IPS-NIHi7 (cell line): ENCODE data around the gene RRP9.
"Not testable (repeated sequence)": the region's sequence is repeated elsewhere in the genome, so short reads cannot be mapped to it uniquely, and the experiment has no call there.

Experiments
- DNase-seq: peaks from one replicate; pipeline ENCODE4 v3.0.0; 2012; ENCODE audit warnings: mixed read lengths; ENCODE audit errors: extremely low spot score

The RRP9 gene

DNA sequence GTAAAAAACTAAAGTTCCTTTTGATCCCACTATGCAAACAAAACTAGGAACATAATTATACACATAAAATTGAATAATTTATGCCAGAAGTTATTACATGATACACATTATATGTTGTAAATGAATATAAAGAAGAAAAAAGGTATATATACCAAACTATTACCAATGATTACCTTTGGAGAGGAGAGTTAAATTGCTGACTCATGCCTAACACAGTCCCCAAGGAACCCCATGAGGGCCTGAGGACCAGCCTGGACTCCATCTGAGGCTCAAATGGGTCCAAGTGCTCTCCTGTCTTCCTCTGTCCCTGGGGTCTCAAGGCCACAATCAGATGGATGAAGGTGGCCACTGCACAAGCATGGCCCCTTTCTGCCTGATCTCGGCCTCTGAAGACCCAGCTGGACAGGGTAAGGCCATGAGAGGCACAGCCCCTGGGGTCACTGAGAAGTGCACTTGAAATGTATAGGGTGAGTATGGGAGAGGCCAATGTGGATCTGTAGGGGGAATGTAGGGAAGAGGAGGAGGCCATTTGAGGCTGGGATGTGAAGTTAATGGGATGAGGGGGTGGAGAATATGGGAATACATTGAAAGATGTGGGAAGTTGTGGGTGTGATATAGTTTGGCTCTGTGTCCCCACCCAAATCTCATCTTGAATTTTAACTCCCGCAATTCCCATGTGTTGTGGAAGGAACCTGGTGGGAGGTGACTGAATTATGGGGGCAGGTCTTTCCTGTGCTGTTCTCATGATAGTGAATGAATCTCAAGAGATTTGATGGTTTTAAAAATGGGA is 37.5 kb downstream of the RRP9 start:
- no peak for DNase-seq

DNA sequence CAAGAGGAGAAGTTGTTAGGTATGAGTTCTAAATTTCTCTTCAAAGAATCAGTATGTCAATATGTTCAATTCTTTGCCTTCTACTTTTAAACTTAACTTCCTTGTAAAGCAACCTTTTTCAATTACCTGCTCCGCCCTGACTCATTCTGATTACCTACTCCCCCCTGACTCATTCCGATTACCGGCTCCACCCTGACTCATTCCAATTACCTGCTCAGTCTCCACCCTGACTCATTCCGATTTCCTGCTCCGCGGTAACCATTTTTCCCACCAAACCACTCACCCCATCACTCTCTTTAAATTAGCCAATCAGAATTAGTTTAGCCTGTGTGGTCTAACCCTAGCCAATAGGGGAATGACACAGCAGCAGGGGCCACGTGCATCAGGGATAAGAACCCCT is 39.3 kb downstream of the RRP9 start:
- DNase-seq: not testable (repeated sequence)

DNA sequence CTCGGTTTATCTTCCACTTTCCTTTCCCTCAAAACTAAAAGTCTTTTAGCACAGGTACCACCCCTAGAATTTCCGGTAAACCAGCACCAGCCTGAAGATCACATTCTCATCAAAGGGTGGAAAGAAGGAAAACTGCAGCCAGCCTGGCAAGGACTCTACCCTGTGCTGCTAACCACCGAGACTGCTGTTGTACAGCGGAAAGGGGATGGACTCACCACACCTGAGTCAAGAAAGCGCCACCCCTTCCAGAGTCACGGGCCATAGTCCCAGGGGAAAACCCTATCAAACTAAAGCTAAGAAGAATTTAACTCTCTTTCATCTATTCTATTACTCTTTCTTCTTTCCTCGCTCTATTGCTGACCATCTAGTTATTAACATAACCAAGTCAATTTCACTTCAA is 41.7 kb downstream of the RRP9 start:
- not testable (repeated sequence) for DNase-seq

DNA sequence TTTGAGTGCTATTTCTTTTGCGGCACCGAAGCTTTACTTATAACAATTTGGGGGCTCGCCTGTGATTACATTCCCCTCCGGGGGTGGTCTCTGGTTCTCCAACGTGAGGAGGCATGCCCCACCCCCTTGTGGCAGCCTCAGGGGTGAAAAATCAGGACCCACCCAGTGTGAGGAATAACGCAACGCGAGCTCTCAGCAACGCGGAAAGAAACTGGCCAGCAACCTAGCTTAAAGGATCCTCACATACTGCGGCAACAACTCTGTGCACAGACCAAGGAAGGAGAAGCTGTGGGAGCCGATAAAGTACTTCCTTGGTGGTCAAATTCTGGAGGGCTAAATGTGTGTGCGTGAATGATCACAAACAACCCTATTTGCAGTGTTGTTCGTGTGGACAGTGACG is 44.3 kb downstream of the RRP9 start:
- DNase-seq: no peak

DNA sequence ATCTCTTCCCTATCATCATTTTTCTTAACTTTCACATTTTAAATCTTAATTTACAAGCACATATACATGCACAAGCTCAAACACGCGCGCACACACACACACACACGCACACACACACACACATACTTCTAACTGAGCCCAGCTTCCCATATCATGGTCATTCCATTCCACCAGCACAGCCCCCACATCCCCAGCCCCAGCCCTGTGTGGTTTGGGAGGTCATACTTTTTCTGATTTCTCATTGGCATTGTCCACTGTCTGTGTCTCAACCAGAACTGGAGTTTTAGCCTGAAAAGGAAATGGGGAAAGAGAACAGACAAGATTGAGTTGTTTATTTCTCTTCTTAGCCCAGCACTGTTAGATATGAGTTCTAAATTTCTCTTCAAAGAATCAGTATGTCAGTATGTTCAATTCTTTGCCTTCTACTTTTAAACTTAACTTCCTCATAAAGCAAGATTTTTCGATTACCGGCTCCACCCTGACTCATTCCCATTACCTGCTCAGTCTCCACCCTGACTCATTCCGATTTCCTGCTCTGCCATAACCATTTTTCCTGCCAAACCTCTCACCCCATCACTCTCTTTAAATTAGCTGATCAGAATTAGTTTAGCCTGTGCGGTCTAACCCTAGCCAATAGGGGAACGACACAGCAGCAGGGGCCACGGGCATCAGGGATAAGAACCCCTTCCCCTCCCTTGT is 44.9 kb downstream of the RRP9 start:
- no peak for DNase-seq

DNA sequence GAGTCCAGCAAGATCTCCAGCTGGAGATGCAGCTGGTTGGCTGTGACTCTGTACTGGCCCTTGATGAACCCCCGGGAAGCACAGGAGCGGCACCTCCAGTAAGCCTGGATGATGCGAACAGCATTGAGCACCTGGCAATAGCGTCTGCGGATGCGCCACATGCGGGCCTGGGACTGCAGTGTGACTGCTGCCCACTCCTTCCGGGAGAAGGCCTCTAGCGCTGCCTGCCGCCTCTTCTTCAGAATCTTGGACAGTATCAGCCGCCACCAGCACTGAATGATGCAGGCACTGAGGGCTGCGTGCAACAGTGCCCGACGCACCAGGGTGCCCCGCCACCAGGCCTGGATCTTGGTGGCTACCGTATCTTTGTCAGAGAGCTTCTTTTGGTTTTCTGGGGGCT is 46.8 kb downstream of the RRP9 start:
- no peak for DNase-seq

DNA sequence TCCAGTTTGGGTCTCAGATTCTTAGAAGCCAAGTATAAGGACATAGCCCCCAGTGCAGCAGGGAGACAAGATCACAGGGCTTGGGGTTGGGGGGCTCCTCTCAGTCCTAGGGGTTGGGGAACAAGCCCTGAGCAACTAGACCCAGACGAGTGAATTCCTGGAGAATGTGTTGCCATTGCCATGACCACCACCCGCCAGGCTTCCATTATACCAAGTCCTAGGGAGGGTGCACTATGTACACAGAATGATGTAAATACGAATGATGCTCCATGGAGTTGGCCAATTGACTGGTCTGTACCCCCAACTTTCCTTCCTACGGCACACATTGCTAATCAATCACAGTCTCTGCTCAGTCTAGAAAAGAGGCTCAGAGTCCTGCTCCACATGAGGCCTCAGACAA is 47.3 kb downstream of the RRP9 start:
- no peak for DNase-seq

DNA sequence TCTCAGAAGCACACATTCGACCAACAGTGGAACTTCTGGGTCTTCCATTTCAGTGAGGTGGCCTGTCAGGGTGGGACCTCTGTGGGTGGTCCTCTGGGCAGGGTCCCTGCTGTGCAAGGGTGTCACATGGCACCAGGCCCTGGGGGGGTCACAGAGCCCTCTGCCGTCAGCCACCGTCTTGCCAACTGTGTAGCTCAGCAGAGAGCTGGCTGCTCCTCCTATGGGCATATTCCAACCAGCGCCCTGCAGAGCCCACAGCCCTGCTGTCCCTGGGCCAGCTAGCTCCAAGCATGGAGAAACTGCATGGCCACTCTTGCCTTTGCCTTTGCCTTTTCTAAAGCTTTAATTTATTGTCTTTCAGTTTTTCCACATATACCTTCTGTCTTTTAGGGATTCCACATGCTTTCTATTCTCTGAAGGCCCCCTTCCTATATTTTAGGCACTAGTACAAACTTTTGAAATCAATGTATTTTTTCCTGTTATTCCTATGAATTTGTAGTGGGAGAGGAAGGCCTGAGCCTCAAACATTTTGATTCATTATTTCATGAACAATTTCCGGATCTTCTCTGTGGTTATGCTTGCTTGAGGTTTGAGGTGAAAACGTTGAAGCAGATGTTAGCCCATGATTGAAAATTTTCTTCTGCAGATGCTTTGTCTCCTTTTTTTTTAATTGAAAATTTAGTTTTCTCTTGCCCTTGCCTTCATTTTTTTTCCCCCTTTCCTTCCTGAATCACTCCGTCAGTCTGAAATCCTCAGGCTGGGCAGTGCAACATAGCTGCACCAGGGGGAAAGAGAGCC is 50.3 kb downstream of the RRP9 start:
- no peak for DNase-seq

DNA sequence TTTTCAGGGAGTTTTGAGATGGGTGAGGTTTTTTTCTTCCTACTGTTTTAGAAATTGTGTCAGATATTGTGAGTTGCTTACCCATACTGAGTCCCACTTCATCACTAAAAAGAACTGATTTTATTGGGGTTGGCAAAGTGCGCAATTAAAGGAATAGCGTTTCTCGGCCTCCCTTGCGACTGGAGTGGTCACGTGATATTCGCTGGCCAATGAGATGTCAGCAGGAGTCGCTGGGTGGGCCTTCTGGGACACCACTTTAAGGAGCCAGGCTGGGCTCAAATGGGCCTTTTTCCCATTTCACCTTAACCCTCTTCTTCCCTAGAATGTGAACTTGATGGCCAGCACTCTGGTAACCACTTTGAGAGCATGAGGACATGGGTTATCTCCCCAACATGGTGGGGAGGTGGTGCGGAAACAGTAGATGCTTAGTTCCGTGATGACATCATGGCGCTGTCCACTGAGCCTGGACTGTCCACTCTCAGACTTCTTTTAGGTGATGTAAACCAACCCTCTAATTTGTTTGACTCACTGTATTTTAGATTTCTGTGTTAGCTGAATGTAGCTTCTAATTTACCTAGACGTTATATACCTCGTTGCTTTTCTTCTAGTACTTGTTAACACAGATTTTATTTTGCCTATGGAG is 53.1 kb downstream of the RRP9 start:
- DNase-seq: no peak

DNA sequence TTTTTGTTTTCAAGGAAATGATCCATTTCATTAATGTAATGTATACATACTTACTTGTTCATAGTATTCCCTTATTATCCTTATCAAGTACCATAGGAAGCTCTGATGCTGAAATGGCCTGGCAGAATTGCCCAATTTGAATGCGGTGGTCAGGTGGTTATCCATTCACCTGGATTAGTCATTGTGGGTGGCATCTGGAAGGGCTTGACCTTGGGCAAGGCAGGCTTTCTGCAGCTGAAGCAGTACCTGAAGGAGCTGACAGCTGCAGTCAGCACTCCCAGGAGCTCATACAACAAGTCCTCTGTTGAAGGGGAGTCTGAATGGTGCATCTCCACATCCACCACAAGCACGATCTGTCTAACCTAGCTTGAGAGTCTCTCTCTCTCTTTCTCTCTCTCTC is 54.1 kb downstream of the RRP9 start:
- no peak for DNase-seq

DNA sequence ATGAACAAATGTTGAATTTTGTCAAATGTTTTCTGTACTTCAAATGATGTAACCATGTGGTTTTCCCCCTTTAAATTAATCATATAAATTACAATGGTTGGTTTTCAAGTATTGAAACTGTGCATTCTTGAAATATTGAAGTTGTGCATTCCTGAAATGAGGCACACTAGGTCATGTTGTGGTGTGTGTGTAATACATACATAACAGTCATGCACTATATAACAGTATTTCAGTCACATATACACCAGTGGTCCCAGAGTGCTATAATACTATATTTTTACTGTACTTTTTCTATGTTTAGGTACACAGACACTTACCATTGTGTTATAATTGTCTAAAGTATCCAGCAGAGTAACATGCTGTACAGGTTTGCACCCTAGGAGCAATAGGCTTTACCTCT is 55.3 kb downstream of the RRP9 start:
- no peak for DNase-seq
